Activated CD4-positive, alpha-beta T cell treated with anti-CD3 and anti-CD28 coated beads for 36 hours (primary cell): ENCODE results near the gene MGAT5B. TPM values are rescaled to one million over a fixed set of nuclear protein-coding genes. Genes with fewer than 3 reads are reported as not detected.
A peak's percentile ranks its signal among the peaks of the same experiment; 100 is the strongest.

Experiments used
- ATAC-seq: fragments of 200-7000 bp; cut with Tn5 transposase; one replicate; pipeline ENCODE4 v1.10.0; 2021; ENCODE audit warnings: mild to moderate bottlenecking, moderate library complexity
- CTCF ChIA-PET: fragments of 350-600 bp; sonication (Branson Sonifier 250); formaldehyde crosslinking; loops from one replicate; lab custom pipeline; 2021; ENCODE audit warnings: antibody characterized with exemption; lab: Charles Lee
- POLR2A ChIA-PET: fragments of 350-600 bp; sonication (Branson Sonifier 250); formaldehyde crosslinking; loops from one replicate; lab custom pipeline; 2021; ENCODE audit warnings: antibody characterized with exemption, inconsistent platforms; lab: Charles Lee
- DNase-seq: peaks from one replicate; pipeline ENCODE4 v3.0.0-alpha.2; 2020
- H3K27ac Mint-ChIP-seq: one replicate; pipeline ENCODE4 v1.8.0; 2021; ENCODE audit warnings: mixed read lengths
- H3K27me3 Mint-ChIP-seq: one replicate; pipeline ENCODE4 v1.8.0; 2021; ENCODE audit warnings: mixed read lengths
- H3K36me3 Mint-ChIP-seq: one replicate; pipeline ENCODE4 v1.8.0; 2021; ENCODE audit warnings: low read depth, mixed read lengths
- H3K4me1 Mint-ChIP-seq: one replicate; pipeline ENCODE4 v1.8.0; 2021; ENCODE audit warnings: mixed read lengths
- H3K4me3 Mint-ChIP-seq: one replicate; pipeline ENCODE4 v1.8.0; 2021; ENCODE audit warnings: mild to moderate bottlenecking, moderate library complexity, mixed read lengths
- H3K9me3 Mint-ChIP-seq: one replicate; pipeline ENCODE4 v1.8.0; 2021; ENCODE audit warnings: low read depth, mixed read lengths
- intact Hi-C, 2 experiments: fragments of 100-400 bp; cut with DNase I in 1 of 2; cut with micrococcal nuclease in 1 of 2; formaldehyde crosslinking; loops; one replicate each; pipeline versions ENCODE4 v1.14.2 to v1.15.1; 2022 to 2024; cut with DNase I, micrococcal nuclease
- total RNA-seq, 2 experiments: library from RNA; stranded (reverse); gene quantifications; one replicate each; pipeline ENCODE4 v1.2.3, GENCODE V29; 2021

The MGAT5B gene
- total RNA-seq, 2 experiments from 2014 or later = not detected

DNA sequence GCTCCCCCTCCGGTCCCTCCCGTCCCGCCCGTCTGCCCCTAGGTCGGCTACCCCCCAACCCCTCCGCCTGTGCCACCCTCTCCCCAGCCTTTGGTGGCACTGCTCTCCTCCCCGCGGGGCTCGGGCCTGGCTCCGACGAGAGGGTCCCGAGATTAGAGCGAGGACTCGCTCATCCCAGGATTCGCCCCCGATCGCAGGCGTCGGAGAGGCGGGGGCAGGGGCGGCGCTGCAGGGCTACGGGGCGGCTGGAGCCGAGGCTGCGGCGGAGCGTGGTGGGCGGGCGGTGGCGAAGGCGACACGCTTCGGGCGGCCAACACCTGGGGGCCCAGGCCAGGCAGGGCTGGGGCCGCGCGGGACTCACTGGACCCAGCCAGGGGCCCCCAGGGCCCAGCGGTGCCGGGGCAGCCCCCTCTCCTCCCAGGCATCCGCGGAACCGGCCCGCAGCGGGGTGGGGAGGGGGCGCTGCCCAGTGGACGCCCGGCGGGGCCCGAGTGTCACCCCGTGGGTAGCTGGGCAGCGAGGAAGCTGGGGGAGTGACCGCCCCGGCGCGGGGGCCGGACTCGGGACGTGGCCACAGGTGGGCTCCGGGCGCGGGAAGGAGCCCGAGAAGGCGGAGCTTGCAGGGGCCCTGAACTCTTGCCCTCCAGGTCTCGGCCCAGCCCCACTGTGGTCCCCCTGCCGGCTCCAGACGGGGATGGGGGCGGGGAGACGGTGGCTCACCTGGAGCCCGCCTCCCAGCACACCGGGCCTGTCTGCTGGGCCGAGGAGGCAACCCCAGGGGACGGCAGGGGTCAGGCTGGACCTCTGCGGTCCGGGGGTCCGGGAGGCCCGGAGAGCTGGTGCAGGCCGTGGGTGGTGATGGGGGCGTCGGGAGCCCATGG, 1.5 kb downstream of the MGAT5B start:
- intact Hi-C loops = loop anchor here in 1 of 2 experiments (10.0 kb wide), 1 partner anchor 375 kb away; no protein-coding TSS in a partner anchor
- DNase-seq (peak; percentile 17), ATAC-seq (no peak)
- POLR2A ChIA-PET = interaction anchor here (0.6 kb wide), 1 partner anchor 220 kb away, joined by 3 read pairs; no protein-coding TSS in a partner anchor
- Mint-ChIP-seq H3K36me3 (no peaks in the 10 kb centered on the region), H3K27ac (no peak overlapping the region), H3K4me3 (no peak overlapping the region), H3K27me3 (peaks cover 23% of the 10 kb centered on the region), H3K9me3 (peaks cover 2% of the 10 kb centered on the region), H3K4me1 (peaks cover 11% of the 10 kb centered on the region)
- CTCF ChIA-PET = interaction anchor here (0.6 to 2.9 kb wide), 6 partner anchors 10 to 295 kb away, joined by 3 to 31 read pairs (median 3); no protein-coding TSS in a partner anchor

DNA sequence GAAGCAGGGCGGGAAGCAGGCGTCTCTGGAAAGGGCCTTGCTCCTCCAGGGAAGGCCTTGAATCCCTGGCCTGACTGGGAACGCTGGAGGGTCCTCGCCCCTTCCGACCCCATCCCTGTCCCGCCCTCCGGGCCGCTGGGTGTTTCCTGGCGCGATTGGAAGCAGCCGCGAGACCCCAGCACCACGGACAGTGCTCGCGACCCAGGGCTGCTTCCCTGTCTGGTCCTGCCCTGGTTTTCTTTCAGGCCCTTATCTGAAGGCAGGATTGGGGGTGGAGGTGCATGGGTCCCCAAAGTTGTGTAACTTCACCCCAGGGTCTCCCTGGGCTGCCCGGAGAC, 2.1 kb downstream of the MGAT5B start:
- H3K36me3 Mint-ChIP-seq = peaks cover 2% of the 10 kb centered on the region
- peaks cover 23% of the 10 kb centered on the region for H3K27me3 Mint-ChIP-seq
- no peak overlapping the region for H3K4me3 Mint-ChIP-seq
- ATAC-seq (no peak), DNase-seq (peak; percentile 22)
- ChIA-PET POLR2A (interaction anchor here (0.6 kb wide), 1 partner anchor 220 kb away, joined by 3 read pairs; no protein-coding TSS in a partner anchor), CTCF (interaction anchor here (0.5 to 1.6 kb wide), 5 partner anchors 9 to 293 kb away, joined by 3 read pairs; no protein-coding TSS in a partner anchor)
- H3K4me1 Mint-ChIP-seq = peaks cover 11% of the 10 kb centered on the region
- peaks cover 5% of the 10 kb centered on the region for H3K9me3 Mint-ChIP-seq
- H3K27ac Mint-ChIP-seq = no peak overlapping the region
- intact Hi-C loops = no loop called here

DNA sequence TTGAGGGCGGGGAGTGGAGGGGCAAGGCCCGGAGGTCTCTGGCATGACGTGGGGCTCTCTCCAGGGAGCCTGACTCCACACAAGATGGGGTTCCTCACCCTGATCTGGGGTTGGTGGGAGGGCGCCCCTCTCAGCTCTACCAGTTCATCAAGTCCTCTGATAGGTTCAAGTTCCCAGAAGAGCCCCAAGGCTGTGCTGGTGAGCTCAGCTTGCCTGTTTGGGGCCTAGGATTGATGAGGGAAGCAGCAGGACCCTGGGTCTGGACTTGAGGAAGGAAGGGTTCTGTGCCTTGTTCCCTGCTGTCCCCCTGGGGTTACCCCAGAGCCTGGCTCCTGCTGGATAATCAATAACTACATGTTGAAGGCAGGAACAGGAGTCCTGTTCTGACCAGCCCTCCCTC, 3.5 kb downstream of the MGAT5B start:
- no peak for DNase-seq
- intact Hi-C loops = no loop called here
- CTCF ChIA-PET = interaction anchor here (0.6 to 1.8 kb wide), 3 partner anchors 80 to 185 kb away, joined by 3 to 6 read pairs (median 5); no protein-coding TSS in a partner anchor
- H3K4me1 Mint-ChIP-seq = peaks cover 11% of the 10 kb centered on the region
- no peak overlapping the region for H3K27ac Mint-ChIP-seq
- POLR2A ChIA-PET = no interaction called here
- no peak for ATAC-seq
- peaks cover 21% of the 10 kb centered on the region for H3K27me3 Mint-ChIP-seq
- peaks cover 8% of the 10 kb centered on the region for H3K9me3 Mint-ChIP-seq
- no peak overlapping the region for H3K4me3 Mint-ChIP-seq
- H3K36me3 Mint-ChIP-seq = peaks cover 2% of the 10 kb centered on the region

DNA sequence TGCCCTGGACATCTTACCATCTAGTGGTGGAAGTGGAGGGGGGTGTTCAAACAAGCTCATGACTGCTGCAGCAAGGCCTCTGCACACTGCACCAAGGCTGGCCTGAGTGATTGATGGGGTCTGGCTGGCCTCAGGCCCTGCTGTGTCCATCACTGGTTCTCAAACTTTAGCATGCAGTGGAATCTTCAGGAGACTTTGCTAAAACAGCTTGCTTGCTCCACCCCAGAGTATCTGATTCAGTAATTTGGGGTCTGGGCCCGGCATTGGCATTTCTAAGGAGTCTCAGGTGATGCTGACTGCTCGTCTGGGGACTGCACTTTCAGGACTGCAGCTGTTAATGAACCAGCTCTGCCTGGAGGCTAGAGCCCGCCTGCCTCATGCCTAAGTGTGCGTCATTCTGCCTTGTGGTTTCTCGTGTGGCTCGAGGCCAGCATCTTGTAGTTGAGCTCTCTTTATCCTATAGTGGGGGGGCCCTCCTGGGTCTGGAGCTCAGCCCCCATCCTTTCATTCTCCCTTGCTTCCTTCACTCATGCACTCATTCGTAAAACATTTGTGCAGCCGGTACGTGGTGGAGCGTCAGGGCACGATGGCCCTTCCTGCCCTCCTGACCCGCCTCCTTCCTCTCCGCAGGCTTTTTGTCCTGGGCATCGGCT, 4.1 kb downstream of the MGAT5B start:
- peaks cover 15% of the 10 kb centered on the region for H3K27me3 Mint-ChIP-seq
- CTCF ChIA-PET = interaction anchor here (0.6 to 1.8 kb wide), 3 partner anchors 10 to 259 kb away, joined by 3 to 6 read pairs (median 5); no protein-coding TSS in a partner anchor
- intact Hi-C loops = no loop called here
- peak; percentile 46 for DNase-seq
- H3K9me3 Mint-ChIP-seq = peaks cover 8% of the 10 kb centered on the region
- peak; percentile 33 for ATAC-seq
- peaks cover 2% of the 10 kb centered on the region for H3K36me3 Mint-ChIP-seq
- H3K4me3 Mint-ChIP-seq = no peak overlapping the region
- no peak overlapping the region for H3K27ac Mint-ChIP-seq
- POLR2A ChIA-PET = no interaction called here
- H3K4me1 Mint-ChIP-seq = peaks cover 11% of the 10 kb centered on the region

DNA sequence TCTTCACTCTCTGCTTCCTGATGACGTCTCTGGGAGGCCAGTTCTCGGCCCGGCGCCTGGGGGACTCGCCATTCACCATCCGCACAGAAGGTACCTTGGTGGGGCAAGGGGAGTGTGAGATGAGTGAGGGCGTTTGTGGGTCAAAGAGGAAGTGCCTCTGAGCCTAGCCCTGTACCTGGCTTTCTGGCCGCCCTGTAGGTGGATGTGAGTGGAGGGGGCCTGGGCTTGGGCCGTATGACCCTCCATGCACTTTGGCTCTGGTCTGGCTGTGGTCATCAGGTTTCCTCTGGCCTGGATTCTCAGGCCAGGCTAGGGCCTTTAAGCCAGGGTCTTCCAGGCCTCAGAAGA, 4.6 kb downstream of the MGAT5B start:
- intact Hi-C loops = no loop called here
- DNase-seq (no peak), ATAC-seq (no peak)
- no peak overlapping the region for H3K27ac Mint-ChIP-seq
- H3K9me3 Mint-ChIP-seq = peaks cover 8% of the 10 kb centered on the region
- H3K27me3 Mint-ChIP-seq = peaks cover 11% of the 10 kb centered on the region
- H3K4me3 Mint-ChIP-seq = no peak overlapping the region
- CTCF ChIA-PET = interaction anchor here (1.3 to 1.8 kb wide), 2 partner anchors 9 to 184 kb away, joined by 5 to 6 read pairs; no protein-coding TSS in a partner anchor
- POLR2A ChIA-PET = no interaction called here
- peaks cover 2% of the 10 kb centered on the region for H3K36me3 Mint-ChIP-seq
- H3K4me1 Mint-ChIP-seq = peaks cover 6% of the 10 kb centered on the region

DNA sequence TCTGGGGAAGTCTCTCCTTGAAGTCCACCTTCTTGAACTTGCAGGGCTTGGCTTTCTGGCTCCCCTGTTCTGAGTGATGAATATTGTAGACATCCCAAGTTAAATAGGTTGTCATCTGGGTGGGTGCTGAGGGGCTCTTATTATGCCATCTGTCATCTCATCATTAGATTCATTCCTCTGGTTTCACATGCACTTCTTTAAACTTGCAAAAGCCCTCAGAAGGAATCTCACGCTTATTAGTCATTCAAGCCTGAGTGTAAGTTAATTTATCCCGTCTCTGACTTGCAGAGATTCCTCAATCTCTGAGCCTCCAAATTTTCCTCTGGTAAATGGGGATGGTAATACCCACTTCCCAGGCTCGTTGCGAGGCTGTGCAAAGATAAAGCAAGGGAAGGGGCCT, 5.7 kb downstream of the MGAT5B start:
- peaks cover 10% of the 10 kb centered on the region for H3K27me3 Mint-ChIP-seq
- DNase-seq (no peak), ATAC-seq (no peak)
- H3K27ac Mint-ChIP-seq = no peak overlapping the region
- H3K4me3 Mint-ChIP-seq = no peak overlapping the region
- intact Hi-C loops = no loop called here
- POLR2A ChIA-PET = no interaction called here
- H3K36me3 Mint-ChIP-seq = peaks cover 2% of the 10 kb centered on the region
- peaks cover 6% of the 10 kb centered on the region for H3K4me1 Mint-ChIP-seq
- H3K9me3 Mint-ChIP-seq = peaks cover 8% of the 10 kb centered on the region
- CTCF ChIA-PET = no interaction called here

DNA sequence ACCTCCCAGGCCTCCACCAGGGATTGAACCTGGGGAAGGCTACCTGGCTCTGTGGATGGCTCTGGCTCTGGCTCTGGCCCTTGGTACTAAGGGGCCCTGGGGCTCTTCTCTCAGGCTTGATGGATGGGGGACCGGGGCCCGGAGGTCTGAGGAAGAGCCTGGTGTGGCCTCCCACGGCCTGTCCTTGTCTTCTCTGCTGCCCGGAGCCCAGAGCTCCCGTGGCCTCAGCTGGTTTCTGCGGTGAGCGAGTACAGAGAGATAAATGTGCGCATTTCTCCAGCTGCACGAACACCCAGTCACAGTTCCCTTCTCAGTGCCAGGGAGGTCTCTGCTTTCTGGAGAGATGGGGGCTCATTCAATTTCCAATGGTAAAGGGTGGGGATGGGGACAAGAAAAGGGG, 9.2 kb downstream of the MGAT5B start:
- intact Hi-C loops = no loop called here
- H3K4me1 Mint-ChIP-seq = peaks cover 1% of the 10 kb centered on the region
- H3K36me3 Mint-ChIP-seq = peaks cover 2% of the 10 kb centered on the region
- H3K27me3 Mint-ChIP-seq = no peaks in the 10 kb centered on the region
- H3K4me3 Mint-ChIP-seq = no peak overlapping the region
- ChIA-PET POLR2A (interaction anchor here (0.6 kb wide), 1 partner anchor 1158 kb away, joined by 3 read pairs; no protein-coding TSS in a partner anchor), CTCF (interaction anchor here (1.1 to 1.3 kb wide), 2 partner anchors 58 to 179 kb away, joined by 3 to 4 read pairs; no protein-coding TSS in a partner anchor)
- no peak for ATAC-seq
- no peak for DNase-seq
- no peak overlapping the region for H3K27ac Mint-ChIP-seq
- H3K9me3 Mint-ChIP-seq = peaks cover 8% of the 10 kb centered on the region

DNA sequence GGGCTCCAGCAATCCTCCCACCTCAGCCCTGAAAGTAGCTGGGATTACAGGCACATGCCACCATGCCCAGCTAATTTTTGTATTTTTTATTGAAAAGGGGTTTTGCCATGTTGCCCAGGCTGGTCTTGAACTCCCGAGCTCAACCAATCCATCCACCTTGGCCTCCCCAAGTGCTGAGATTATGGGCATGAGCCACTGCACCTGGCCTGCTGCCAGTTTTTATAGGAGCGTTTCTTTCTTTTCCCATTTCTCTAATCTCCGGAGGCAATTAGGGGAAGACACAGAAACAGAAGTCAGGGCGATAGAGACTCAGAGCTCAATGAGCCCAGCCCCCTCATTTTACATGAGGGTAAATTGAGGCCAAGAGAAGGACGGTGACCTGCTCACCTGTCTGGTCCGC, 10.4 kb downstream of the MGAT5B start:
- peaks cover 2% of the 10 kb centered on the region for H3K36me3 Mint-ChIP-seq
- H3K4me1 Mint-ChIP-seq = no peaks in the 10 kb centered on the region
- intact Hi-C loops = no loop called here
- no peak for DNase-seq
- H3K9me3 Mint-ChIP-seq = peaks cover 8% of the 10 kb centered on the region
- H3K27ac Mint-ChIP-seq = no peak overlapping the region
- no peak for ATAC-seq
- CTCF ChIA-PET = interaction anchor here (0.8 kb wide), 1 partner anchor 11 kb away, joined by 3 read pairs; the partner anchor contains the start of gene MGAT5B
- H3K4me3 Mint-ChIP-seq = no peak overlapping the region
- no peaks in the 10 kb centered on the region for H3K27me3 Mint-ChIP-seq
- POLR2A ChIA-PET = no interaction called here

GRCh38 chr17:76879254-76879653, 11.1 kb downstream of the MGAT5B start:
- peaks cover 8% of the 10 kb centered on the region for H3K9me3 Mint-ChIP-seq
- intact Hi-C loops = no loop called here
- ChIA-PET CTCF (interaction anchor here (0.7 kb wide), 2 partner anchors 9 to 11 kb away, joined by 3 to 4 read pairs; no protein-coding TSS in a partner anchor), POLR2A (no interaction called here)
- no peaks in the 10 kb centered on the region for H3K27me3 Mint-ChIP-seq
- ATAC-seq (no peak), DNase-seq (no peak)
- peaks cover 2% of the 10 kb centered on the region for H3K36me3 Mint-ChIP-seq
- H3K4me1 Mint-ChIP-seq = no peaks in the 10 kb centered on the region
- H3K4me3 Mint-ChIP-seq = no peak overlapping the region
- no peak overlapping the region for H3K27ac Mint-ChIP-seq

DNA sequence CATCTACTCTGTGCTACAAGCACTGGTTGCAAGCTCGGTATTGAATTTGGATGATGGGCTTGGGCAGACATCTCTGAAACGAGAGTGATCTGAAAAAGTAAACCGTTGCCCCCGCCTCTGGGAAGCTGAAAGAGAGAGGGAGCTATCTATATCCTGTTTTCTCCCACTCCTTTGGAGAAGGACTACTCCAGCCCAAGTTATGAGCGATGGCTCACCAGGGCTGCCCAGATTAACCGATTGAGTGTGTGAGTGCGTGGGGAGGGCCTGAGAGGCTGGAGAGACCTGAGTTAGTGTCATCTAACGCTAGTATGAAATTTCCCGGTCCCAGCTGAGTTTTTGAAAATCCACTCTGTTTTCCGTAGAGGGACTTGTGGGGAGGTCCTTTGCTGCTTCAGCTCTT, 11.5 kb downstream of the MGAT5B start:
- Mint-ChIP-seq H3K27me3 (no peaks in the 10 kb centered on the region), H3K9me3 (peaks cover 7% of the 10 kb centered on the region), H3K27ac (no peak overlapping the region), H3K4me3 (no peak overlapping the region), H3K36me3 (peaks cover 2% of the 10 kb centered on the region), H3K4me1 (no peaks in the 10 kb centered on the region)
- intact Hi-C loops = no loop called here
- CTCF ChIA-PET = interaction anchor here (0.7 kb wide), 2 partner anchors 9 to 12 kb away, joined by 3 to 4 read pairs; no protein-coding TSS in a partner anchor
- DNase-seq = no peak
- POLR2A ChIA-PET = no interaction called here
- no peak for ATAC-seq

DNA sequence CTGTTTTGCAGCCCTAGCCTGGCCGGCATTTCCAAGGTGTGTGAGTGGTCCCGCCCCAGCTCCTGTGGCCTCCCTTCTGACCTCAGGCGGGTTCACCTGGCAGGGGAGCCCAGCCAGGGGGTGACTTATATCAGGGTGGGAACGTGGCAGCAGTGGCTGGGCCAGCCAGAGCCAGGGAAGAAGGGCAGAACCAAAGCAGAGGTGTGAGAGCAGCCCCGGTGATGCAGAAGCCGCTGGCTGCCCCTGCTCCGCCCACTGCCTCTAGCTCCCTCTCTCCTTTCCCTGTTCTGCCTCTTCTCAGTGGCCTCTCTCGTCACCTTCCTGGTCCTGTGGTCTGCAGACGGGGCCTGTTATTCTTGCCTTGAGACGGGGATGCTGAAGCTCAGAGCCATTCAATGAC, 12.1 kb downstream of the MGAT5B start:
- peaks cover under 1% of the 10 kb centered on the region for H3K36me3 Mint-ChIP-seq
- CTCF ChIA-PET = no interaction called here
- H3K4me3 Mint-ChIP-seq = no peak overlapping the region
- intact Hi-C loops = no loop called here
- POLR2A ChIA-PET = no interaction called here
- no peak overlapping the region for H3K27ac Mint-ChIP-seq
- H3K27me3 Mint-ChIP-seq = no peaks in the 10 kb centered on the region
- H3K4me1 Mint-ChIP-seq = no peaks in the 10 kb centered on the region
- peaks cover 4% of the 10 kb centered on the region for H3K9me3 Mint-ChIP-seq
- ATAC-seq = no peak
- no peak for DNase-seq
